GM21526 (cell line): ENCODE results near the gene HNF4A.

Experiments
- ATAC-seq: cut with Tn5 transposase; IDR thresholded peaks from one replicate; pipeline ENCODE4 v1.9.1; 2021; ENCODE audit warnings: moderate library complexity; ENCODE audit not compliant: unreplicated experiment, low FRiP score

Gene HNF4A

GRCh38 chr20:44390280-44390679, 34.8 kb downstream of the HNF4A start:
- ATAC-seq: no peak

GRCh38 chr20:44392088-44392775, 36.7 kb downstream of the HNF4A start:
- ATAC-seq: no peak

- ATAC-seq: no peak
Observed at GRCh38 chr20:44392776-44393607, 37.5 kb downstream of the HNF4A start.

GRCh38 chr20:44393608-44394451, 38.3 kb downstream of the HNF4A start:
- no peak for ATAC-seq

GRCh38 chr20:44394452-44394701, 38.9 kb downstream of the HNF4A start:
- no peak for ATAC-seq

- ATAC-seq: no peak
Observed at GRCh38 chr20:44394702-44395460, 39.4 kb downstream of the HNF4A start.

GRCh38 chr20:44395461-44396340, 40.2 kb downstream of the HNF4A start:
- no peak for ATAC-seq

GRCh38 chr20:44396369-44397130, 41.1 kb downstream of the HNF4A start:
- no peak for ATAC-seq

- no peak for ATAC-seq
Observed at GRCh38 chr20:44398335-44398734, 42.8 kb downstream of the HNF4A start.

GRCh38 chr20:44399446-44399845, 43.9 kb downstream of the HNF4A start:
- ATAC-seq: no peak

- ATAC-seq: no peak
Observed at GRCh38 chr20:44400671-44400969, 45.1 kb downstream of the HNF4A start.

- no peak for ATAC-seq
Observed at GRCh38 chr20:44400970-44401769, 45.7 kb downstream of the HNF4A start.

GRCh38 chr20:44401770-44402390, 46.4 kb downstream of the HNF4A start:
- ATAC-seq: no peak

GRCh38 chr20:44402391-44403193, 47.1 kb downstream of the HNF4A start:
- no peak for ATAC-seq

GRCh38 chr20:44403194-44404112, 48.0 kb downstream of the HNF4A start:
- no peak for ATAC-seq
